HepG2 (cell line): ENCODE results near the gene ZFP92. TPM values are rescaled to one million over a fixed set of nuclear protein-coding genes. Genes with fewer than 3 reads are reported as not detected.
A peak's percentile ranks its signal among the peaks of the same experiment; 100 is the strongest.

Experiments used
- ATAC-seq: fragments of 200-7000 bp; cut with Tn5 transposase; 3 replicates; pipeline ENCODE4 v1.9.1; 2020; ENCODE audit warnings: mild to moderate bottlenecking, moderate library complexity
- BruUV-seq: library from RNA; stranded (reverse); fragments of 400-500 nt; replicated peaks from 2 replicates; lab custom pipeline; 2021; lab: Mats Ljungman, UMichigan
- CTCF ChIA-PET: fragments of 300-600 bp; formaldehyde crosslinking; extraction: SDS; loops from one replicate; lab custom pipeline; 2021; ENCODE audit warnings: low total read pairs, inconsistent platforms, low intra/inter-chr PET ratio; lab: Yijun Ruan, JAX
- POLR2A ChIA-PET: fragments of 350-600 bp; sonication (Branson Sonifier 250); formaldehyde crosslinking; loops from one replicate; lab custom pipeline; 2020; ENCODE audit warnings: antibody characterized with exemption, inconsistent platforms; lab: Yijun Ruan, JAX
- DNase-seq: peaks from one replicate; pipeline ENCODE4 v3.0.0-alpha.2; 2015; ENCODE audit warnings: low spot score
- FAIRE-seq: peaks from 3 replicates; lab custom pipeline; 2011; peaks lifted over from hg19 to GRCh38; lab: Jason Lieb, UNC
- H2AFZ ChIP-seq: one replicate; pipeline ENCODE4 v1.6.1; 2011; ENCODE audit warnings: low read length, inconsistent platforms
- H3K27ac ChIP-seq: fragments of 300-600 bp; 3 replicates; pipeline ENCODE4 v1.8.0; 2011; ENCODE audit warnings: mixed run types, mild to moderate bottlenecking, mixed read lengths, low read length, inconsistent platforms; ENCODE audit not compliant: insufficient read depth; ENCODE audit errors: extremely low read length
- H3K27me3 ChIP-seq, 2 experiments: fragments of 200-600 bp in 1 of 2; 2 replicates in 1 of 2; 3 replicates in 1 of 2; pipeline versions ENCODE4 v1.6.0 to v1.8.0; 2011; ENCODE audit warnings: low read length in 2 of 2, mild to moderate bottlenecking in 2 of 2, moderate library complexity in 2 of 2, inconsistent platforms in 1 of 2; ENCODE audit not compliant: insufficient read depth in 2 of 2, control insufficient read depth in 1 of 2
- H3K36me3 ChIP-seq, 2 experiments: fragments of 200-600 bp in 1 of 2; replicated peaks in 1 of 2; 2 replicates in 1 of 2; 3 replicates in 1 of 2; pipeline versions ENCODE4 v1.5.1 to v1.8.0; 2011; ENCODE audit warnings: low read length in 2 of 2, inconsistent platforms in 1 of 2; ENCODE audit not compliant: insufficient read depth in 2 of 2, control insufficient read depth in 1 of 2
- H3K4me1 ChIP-seq: 2 replicates; pipeline ENCODE4 v1.5.1; 2012; ENCODE audit warnings: low read length, inconsistent platforms; ENCODE audit not compliant: insufficient read depth
- H3K4me2 ChIP-seq: 2 replicates; pipeline ENCODE4 v1.6.0; 2011; ENCODE audit warnings: low read depth, low read length, inconsistent platforms
- H3K4me3 ChIP-seq, 3 experiments: fragments of 200-600 bp in 1 of 3; sonication (generic), shearing (Covaris generic) in 1 of 3; replicated peaks in 1 of 3; 2 replicates each; pipeline ENCODE4 v1.5.1; 2011 to 2016; ENCODE audit warnings: low read length in 3 of 3, inconsistent platforms in 2 of 3, low read depth in 2 of 3, mild to moderate bottlenecking in 2 of 3, control low read depth in 1 of 3, mixed read lengths in 1 of 3; ENCODE audit not compliant: insufficient read depth in 1 of 3
- H3K79me2 ChIP-seq: one replicate; pipeline ENCODE4 v1.6.1; 2011; ENCODE audit warnings: low read length, inconsistent platforms; ENCODE audit not compliant: insufficient read depth
- H3K9ac ChIP-seq: 2 replicates; pipeline ENCODE4 v1.6.0; 2011; ENCODE audit warnings: mild to moderate bottlenecking, low read depth, low read length, inconsistent platforms; ENCODE audit not compliant: insufficient read depth
- H3K9me3 ChIP-seq: 2 replicates; pipeline ENCODE4 v1.5.1; 2012; ENCODE audit warnings: mild to moderate bottlenecking, low read length
- H4K20me1 ChIP-seq: 2 replicates; pipeline ENCODE4 v1.6.0; 2011; ENCODE audit warnings: inconsistent platforms, mild to moderate bottlenecking, low read length, moderate library complexity; ENCODE audit not compliant: insufficient read depth
- EZH2 ChIP-seq: conservative IDR thresholded peaks from 2 replicates; pipeline ENCODE4 v1.6.1; 2012; ENCODE audit warnings: mild to moderate bottlenecking, low read depth, low read length, moderate library complexity
- HNF4A ChIP-seq: sonication (generic); formaldehyde crosslinking; IDR thresholded peaks from 2 replicates; pipeline ENCODE4 v1.4.0; 2020; ENCODE audit warnings: missing genetic modification reagents
- MTA3 ChIP-seq: sonication (generic); formaldehyde crosslinking; IDR thresholded peaks from 2 replicates; pipeline ENCODE4 v1.4.0; 2020; ENCODE audit warnings: missing genetic modification reagents
- SNAI1 ChIP-seq: sonication (generic); formaldehyde crosslinking; IDR thresholded peaks from 2 replicates; pipeline ENCODE4 v1.5.0; 2020; ENCODE audit warnings: mild to moderate bottlenecking, missing genetic modification reagents, borderline replicate concordance
- TARDBP ChIP-seq: sonication (generic); formaldehyde crosslinking; IDR thresholded peaks from 2 replicates; pipeline ENCODE4 v1.8.0; 2022; ENCODE audit warnings: mild to moderate bottlenecking, missing genetic modification reagents
- ZNF780A ChIP-seq: sonication (generic); formaldehyde crosslinking; IDR thresholded peaks from 2 replicates; pipeline ENCODE4 v1.8.0; 2022; ENCODE audit warnings: mild to moderate bottlenecking, missing genetic modification reagents, moderate library complexity
- ZNF883 ChIP-seq: sonication (generic); formaldehyde crosslinking; IDR thresholded peaks from 2 replicates; pipeline ENCODE4 v1.5.1; 2020; ENCODE audit warnings: mild to moderate bottlenecking, missing genetic modification reagents; ENCODE audit errors: not compliant biosample characterization
- WGBS: methylation state at CpG from one replicate; pipeline ENCODE4 v1.1.6; 2017; ENCODE audit warnings: low lambda C conversion rate; 5-methylcytosine and 5-hydroxymethylcytosine counted together
- in situ Hi-C: cut with HindIII; loops from 2 replicates; pipeline ENCODE4 v1.10.0; 2017; ENCODE audit warnings: low pct_unique_long_range_greater_than_20kb; ENCODE audit not compliant: extremely low pct_ligation_motif_present
- intact Hi-C: fragments of 100-400 bp; cut with micrococcal nuclease; formaldehyde crosslinking; loops from one replicate; pipeline ENCODE4 v1.10.0; 2022; ENCODE audit not compliant: unreplicated experiment
- polyA plus RNA-seq, 8 experiments: library from polyadenylated mRNA; depleted of rRNA in 3 of 8; stranded (reverse) in 7 of 8; unstranded in 1 of 8; fragments of >200 nt; fragmentation: Illumina TruSeq in 4 of 8; extraction: Trizol in 4 of 8; gene quantifications; 2 replicates each; pipeline versions ENCODE4 v1.2.1 to v1.2.3, GENCODE V29; 2011 to 2016; ENCODE audit warnings: low read depth in 4 of 8, missing spikeins in 1 of 8, mixed read lengths in 1 of 8; ENCODE audit not compliant: insufficient read depth in 1 of 8
- total RNA-seq, 5 experiments: library from RNA; depleted of rRNA; stranded (reverse); fragments of >200 nt; fragmentation: Illumina TruSeq; extraction: Trizol; gene quantifications; 2 replicates each; pipeline ENCODE4 v1.2.3, GENCODE V29; 2016; ENCODE audit warnings: low read depth in 1 of 5
- TF ChIP-seq, protein P1 (sequence below): sonication (generic); formaldehyde crosslinking; IDR thresholded peaks from 2 replicates; pipeline ENCODE4 v1.4.0; 2020; ENCODE audit warnings: missing genetic modification reagents
- TF ChIP-seq, protein P2 (sequence below): sonication (generic); formaldehyde crosslinking; IDR thresholded peaks from 2 replicates; pipeline ENCODE4 v1.4.0; 2020; ENCODE audit warnings: mild to moderate bottlenecking, missing genetic modification reagents
- TF ChIP-seq, protein P3 (sequence below): sonication (generic); formaldehyde crosslinking; IDR thresholded peaks from 2 replicates; pipeline ENCODE4 v1.8.1; 2023; ENCODE audit warnings: missing genetic modification reagents, inconsistent platforms, borderline replicate concordance

Gene ZFP92
- total and polyA plus RNA-seq, 2 of the 13 experiments (the other 11 are each of a cell fraction or from before 2014, with no cell fraction given) = 0.02 TPM; not detected in 1

DNA sequence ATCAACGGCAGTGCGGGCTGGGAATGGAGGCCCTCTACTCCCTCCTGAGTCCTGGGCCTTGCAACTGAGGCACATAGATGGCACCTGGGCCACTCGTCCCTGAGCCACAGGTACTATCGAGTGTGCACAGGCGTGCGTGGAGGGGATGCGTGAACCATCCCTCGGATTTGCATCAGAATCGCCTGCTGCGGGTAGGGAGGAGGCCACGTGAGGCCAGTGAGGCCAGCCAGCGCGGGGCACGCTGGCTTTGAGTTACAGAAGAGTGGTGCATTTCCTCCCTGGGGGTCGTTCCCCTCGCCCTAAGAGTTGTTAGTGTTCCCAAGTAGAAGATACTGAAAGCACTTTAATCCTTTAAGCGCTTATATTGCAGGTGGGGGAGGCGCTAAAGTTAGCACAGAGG, 10.6 kb downstream of the ZFP92 start (continued):
- TF ChIP-seq, protein P1, sequence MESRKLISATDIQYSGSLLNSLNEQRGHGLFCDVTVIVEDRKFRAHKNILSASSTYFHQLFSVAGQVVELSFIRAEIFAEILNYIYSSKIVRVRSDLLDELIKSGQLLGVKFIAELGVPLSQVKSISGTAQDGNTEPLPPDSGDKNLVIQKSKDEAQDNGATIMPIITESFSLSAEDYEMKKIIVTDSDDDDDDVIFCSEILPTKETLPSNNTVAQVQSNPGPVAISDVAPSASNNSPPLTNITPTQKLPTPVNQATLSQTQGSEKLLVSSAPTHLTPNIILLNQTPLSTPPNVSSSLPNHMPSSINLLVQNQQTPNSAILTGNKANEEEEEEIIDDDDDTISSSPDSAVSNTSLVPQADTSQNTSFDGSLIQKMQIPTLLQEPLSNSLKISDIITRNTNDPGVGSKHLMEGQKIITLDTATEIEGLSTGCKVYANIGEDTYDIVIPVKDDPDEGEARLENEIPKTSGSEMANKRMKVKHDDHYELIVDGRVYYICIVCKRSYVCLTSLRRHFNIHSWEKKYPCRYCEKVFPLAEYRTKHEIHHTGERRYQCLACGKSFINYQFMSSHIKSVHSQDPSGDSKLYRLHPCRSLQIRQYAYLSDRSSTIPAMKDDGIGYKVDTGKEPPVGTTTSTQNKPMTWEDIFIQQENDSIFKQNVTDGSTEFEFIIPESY = no peak
- TF ChIP-seq HNF4A = no peak
- TF ChIP-seq, protein P2, sequence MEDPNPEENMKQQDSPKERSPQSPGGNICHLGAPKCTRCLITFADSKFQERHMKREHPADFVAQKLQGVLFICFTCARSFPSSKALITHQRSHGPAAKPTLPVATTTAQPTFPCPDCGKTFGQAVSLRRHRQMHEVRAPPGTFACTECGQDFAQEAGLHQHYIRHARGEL = no peak
- TF ChIP-seq EZH2 = no peak
- no peak for TF ChIP-seq TARDBP (CRISPR knock-in tag)
- TF ChIP-seq ZNF883 (CRISPR knock-in tag) = no peak
- TF ChIP-seq ZNF780A = no peak
- TF ChIP-seq MTA3 (CRISPR knock-in tag) = no peak
- TF ChIP-seq SNAI1 (CRISPR knock-in tag) = no peak

DNA sequence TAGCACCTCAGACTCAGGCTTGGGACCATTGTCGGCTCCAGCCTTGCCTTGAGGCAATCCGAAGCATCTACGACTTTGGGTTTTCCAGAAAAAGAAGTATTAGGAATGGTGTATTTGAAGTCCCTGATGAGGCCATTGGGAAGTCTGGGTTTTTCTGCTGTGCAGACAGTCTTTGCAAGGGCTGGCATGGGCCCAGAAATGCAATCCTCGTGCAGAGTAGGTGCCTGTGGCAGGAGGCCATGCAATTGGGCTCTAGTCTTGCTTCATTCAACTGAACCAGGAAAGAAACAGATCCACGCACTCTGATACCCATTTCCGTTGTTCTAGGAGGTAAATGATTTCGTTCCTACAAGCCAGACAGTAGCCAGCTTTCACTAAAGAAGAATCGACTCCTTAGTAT, 12.4 kb downstream of the ZFP92 start:
- FAIRE-seq = no peak
- Histone ChIP-seq H3K9ac (no peak overlapping the region), H3K4me2 (no peak overlapping the region), H3K79me2 (no peaks in the 10 kb centered on the region), H2AFZ (no peak overlapping the region), H3K9me3 (no peaks in the 10 kb centered on the region), H3K36me3 (no peaks in the 10 kb centered on the region), H4K20me1 (no peaks in the 10 kb centered on the region), H3K4me3 (no peak overlapping the region), H3K27ac (no peak overlapping the region), H3K4me1 (no peaks in the 10 kb centered on the region), H3K27me3 (peaks cover 3 to 30% of the 10 kb centered on the region in 2 experiments; a peak in 2 of 5 replicates)
- BruUV-seq = no TSS peak
- in situ Hi-C loops (no loop called here), intact Hi-C loops (no loop called here)
- ChIA-PET CTCF (no interaction called here), POLR2A (no interaction called here)
- no peak for DNase-seq
- ATAC-seq = no peak
- 0% methylated on average over 1 of the region's 8 CpGs for WGBS
- TF ChIP-seq, protein P3, sequence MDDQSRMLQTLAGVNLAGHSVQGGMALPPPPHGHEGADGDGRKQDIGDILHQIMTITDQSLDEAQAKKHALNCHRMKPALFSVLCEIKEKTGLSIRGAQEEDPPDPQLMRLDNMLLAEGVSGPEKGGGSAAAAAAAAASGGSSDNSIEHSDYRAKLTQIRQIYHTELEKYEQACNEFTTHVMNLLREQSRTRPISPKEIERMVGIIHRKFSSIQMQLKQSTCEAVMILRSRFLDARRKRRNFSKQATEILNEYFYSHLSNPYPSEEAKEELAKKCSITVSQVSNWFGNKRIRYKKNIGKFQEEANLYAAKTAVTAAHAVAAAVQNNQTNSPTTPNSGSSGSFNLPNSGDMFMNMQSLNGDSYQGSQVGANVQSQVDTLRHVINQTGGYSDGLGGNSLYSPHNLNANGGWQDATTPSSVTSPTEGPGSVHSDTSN (CRISPR knock-in tag) = no peak
- 0 out of 2 replicates have a peak, but pooled peaks have one; percentile 28 for TF ChIP-seq EZH2
